Measurements from ENCODE around the gene SLC6A5. TPM values are rescaled to one million over a fixed set of nuclear protein-coding genes. Genes with fewer than 3 reads are reported as not detected.

SLC6A5 gene
- not detected in 2 replicates for total RNA-seq

GRCh38 chr11:20599221-20600019 lies at the start of gene SLC6A5:
Gene SLC6A5 (plus strand): TSS chr11:20599608. CDS start chr11:20599673, 65 bp downstream.

GRCh38 chr11:20668844-20669819 lies 69.7 kb downstream of the SLC6A5 start, which contains the start of gene NELL1:
Gene NELL1 (plus strand): TSS chr11:20669586.

Other genes with a start within 250 kb of the SLC6A5 start
- 46.1 and 50.8 TPM in 2 replicates for gene HTATIP2, start 235.9 kb upstream of the SLC6A5 start, total RNA-seq
- 10.5 and 11.3 TPM in 2 replicates for gene PRMT3, start 211.9 kb upstream of the SLC6A5 start, total RNA-seq
- gene NELL1, start 70.0 kb downstream of the SLC6A5 start, total RNA-seq: not detected in 2 replicates